GDM1 (cell line): ENCODE data around the gene KLK6.

Source experiments
- DNase-seq: peaks from one replicate; lab custom pipeline; 2025; lab: John Stamatoyannopoulos, UW

KLK6 gene

DNA sequence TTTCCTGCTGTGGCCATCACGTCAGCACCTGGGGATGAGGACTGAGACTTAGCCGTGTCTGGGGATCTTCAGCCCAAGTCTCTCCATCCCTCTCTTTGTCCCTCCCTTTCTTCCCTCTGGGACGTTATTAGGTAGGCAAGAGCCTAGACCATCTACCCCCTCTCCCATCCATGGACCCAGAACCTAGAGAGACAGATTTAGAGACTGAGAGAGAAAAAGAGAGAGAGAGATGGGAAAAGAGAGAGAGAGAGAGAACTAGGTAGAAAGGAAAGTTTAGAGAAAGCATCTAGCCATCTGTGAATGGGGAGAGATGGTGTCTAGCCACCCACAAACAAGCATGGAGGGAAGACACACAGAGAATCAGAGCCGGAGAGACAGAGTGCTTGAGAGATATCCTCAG is 58.7 kb downstream of the KLK6 start:
- DNase-seq = no peak

DNA sequence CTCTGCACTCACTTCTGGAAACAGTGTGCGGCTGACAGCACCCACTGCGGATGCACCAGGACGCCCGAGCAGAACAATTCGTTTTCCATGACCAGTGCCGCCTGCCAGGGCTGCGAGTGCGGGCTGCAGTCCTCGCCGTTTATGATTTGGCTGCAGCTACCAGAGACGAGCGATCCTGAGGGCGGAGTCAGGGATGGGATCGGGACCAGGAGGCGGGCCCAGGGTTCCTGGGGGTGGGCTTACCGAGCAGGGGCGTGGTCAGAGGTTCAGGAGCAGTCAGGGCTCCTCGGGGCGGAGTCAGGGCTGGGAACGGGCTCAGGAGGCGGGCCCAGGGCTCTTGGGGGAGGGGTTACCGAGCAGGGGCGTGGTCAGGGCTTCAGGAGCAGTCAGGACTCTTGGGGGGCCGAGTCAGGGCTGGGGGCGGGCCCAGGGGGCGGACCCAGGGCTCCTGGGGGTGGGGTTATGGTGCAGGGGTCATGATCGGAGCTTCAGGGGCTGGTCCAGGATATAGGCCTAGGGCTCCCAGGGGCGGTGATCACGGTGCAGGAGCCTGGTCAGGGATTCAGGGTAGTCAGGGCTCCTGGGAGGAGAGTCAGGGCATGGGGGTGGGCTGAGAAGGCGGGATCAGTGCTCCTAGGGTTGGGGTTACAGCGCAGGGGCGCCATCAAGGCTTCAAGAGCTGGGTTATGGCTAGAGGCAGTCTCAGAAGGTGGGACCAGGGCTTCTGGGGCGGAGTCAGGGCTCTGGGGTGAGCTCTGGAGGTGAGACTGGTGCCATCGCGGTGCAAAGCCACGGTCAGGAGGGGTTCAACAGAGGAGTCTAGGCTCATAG is 59.9 kb downstream of the KLK6 start:
- DNase-seq = no peak
